VCaP (cell line): ENCODE measurements around the gene SZRD1.
A peak's percentile ranks its signal among the peaks of the same experiment; 100 is the strongest.

Experiments used
- H3K27ac ChIP-seq: fragments of 450-650 bp; 2 replicates; pipeline ENCODE4 v1.5.1; 2017
- TF ChIP-seq, protein P1 (sequence below): fragments of 450-650 bp; conservative IDR thresholded peaks from 2 replicates; pipeline ENCODE4 v1.5.1; 2017; ENCODE audit warnings: mild to moderate bottlenecking, moderate library complexity

The SZRD1 gene, protein sequence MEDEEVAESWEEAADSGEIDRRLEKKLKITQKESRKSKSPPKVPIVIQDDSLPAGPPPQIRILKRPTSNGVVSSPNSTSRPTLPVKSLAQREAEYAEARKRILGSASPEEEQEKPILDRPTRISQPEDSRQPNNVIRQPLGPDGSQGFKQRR

DNA sequence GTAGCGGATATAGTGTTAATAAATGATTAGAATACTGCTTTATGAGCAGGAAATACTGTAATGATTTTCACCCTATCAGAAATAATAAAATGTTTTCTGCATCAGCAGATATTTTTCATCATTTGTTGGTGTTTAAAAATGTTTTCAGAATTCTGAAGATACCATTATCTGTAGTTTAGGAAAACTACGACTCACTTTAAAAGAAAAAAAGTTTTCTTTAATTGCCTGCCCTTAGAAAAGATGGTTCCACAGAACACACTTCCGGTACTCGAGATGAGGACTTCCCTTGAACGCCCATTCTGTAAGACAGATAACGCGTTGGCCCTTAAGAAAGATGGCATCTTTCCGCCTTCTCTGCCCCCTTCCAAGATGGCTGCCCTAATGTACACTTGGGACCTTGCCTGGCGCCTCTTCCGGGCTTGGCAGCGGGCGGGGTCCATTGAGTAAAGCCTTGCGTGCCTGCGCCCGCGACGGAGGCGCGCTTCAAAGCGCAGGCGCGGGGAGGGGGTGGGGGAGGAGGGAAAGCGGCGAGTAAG lies at the start of gene SZRD1:
SZRD1 (plus strand) TSS at position 521 of the 536 bp plus-strand sequence. CDS start 16 bp downstream, outside the sequence.
- TF ChIP-seq, protein P1, sequence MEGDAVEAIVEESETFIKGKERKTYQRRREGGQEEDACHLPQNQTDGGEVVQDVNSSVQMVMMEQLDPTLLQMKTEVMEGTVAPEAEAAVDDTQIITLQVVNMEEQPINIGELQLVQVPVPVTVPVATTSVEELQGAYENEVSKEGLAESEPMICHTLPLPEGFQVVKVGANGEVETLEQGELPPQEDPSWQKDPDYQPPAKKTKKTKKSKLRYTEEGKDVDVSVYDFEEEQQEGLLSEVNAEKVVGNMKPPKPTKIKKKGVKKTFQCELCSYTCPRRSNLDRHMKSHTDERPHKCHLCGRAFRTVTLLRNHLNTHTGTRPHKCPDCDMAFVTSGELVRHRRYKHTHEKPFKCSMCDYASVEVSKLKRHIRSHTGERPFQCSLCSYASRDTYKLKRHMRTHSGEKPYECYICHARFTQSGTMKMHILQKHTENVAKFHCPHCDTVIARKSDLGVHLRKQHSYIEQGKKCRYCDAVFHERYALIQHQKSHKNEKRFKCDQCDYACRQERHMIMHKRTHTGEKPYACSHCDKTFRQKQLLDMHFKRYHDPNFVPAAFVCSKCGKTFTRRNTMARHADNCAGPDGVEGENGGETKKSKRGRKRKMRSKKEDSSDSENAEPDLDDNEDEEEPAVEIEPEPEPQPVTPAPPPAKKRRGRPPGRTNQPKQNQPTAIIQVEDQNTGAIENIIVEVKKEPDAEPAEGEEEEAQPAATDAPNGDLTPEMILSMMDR, result no peak
- H3K27ac ChIP-seq, result peak within 1 kb of the TSS; percentile 94

DNA sequence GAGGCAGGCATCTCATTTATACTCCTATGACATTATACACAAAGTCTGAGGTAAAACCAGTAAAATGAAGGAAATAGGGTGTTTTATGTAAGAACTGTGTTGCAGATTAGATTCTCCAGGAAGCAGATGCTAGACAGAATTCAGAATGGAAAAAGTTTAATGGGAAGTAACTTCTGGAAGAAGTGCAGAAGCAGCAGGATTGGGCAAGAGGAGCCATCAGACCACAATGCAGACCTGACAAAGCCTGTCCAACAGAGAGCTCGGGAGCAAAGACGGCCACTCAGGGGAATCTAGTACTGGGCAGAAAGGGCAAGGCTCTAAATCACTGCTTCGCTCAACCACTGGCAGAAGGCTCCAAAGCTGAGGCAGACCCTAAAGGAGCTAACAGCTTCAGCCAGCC lies 48.5 kb upstream of the SZRD1 start:
- no peak overlapping the region for H3K27ac ChIP-seq

DNA sequence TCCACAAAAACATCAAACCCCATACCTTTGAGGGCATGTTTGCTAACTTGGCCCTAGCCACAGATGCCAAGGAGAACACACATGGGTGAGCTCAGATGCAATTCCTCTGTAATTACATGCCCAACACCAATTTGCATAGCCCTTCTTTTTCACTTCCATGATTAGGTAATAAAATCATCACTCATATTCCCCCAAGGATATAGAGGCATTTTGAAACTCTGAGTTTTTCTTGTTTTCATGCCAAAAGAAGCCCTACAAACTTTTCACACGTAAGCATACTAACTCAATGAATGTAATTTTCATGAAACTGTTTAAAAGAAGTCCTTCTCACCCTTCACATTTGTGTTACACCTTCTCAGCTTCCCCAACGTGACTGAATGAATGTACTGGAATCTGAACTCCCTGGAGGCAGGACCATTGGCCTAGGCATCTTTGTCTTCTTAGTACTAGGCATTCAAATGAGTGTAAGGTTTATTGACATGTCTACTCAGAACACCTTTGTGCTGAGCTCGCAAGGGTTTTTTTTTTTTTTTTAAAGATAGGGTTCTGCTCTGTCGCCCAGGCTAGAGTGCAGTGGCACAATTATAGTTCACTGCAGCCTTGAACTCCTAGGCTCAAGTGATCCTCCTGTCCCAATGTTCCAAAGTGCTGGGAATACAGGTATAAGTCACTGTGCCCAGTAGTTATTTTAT lies 45.7 kb upstream of the SZRD1 start:
- H3K27ac ChIP-seq, result no peak overlapping the region
- TF ChIP-seq, protein P1, result no peak

More for the DNA sequence above, 48.5 kb upstream of the SZRD1 start:
- TF ChIP-seq, protein P1, result no peak

DNA sequence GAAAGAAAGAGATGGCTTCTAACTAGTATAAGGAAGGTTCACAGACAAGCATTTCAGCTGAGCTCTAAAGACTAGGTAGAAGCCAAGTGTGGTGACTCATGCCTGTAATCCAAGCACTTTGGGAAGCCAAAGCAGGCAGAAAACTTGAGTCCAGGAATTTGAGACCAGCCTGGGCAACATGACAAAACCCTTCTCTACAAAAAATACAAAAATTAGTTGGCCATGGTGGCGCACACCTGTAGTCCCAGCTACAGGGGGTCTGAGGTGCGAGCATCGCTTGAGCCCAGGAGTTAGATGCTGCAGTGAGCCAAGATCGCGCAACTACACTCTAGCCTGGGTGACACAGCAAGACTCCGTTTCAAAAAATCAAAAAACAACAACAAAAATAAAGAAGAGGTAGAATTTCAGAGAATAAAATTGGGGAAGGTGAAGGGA lies 42.6 kb upstream of the SZRD1 start:
- TF ChIP-seq, protein P1, result no peak
- H3K27ac ChIP-seq, result no peak overlapping the region

DNA sequence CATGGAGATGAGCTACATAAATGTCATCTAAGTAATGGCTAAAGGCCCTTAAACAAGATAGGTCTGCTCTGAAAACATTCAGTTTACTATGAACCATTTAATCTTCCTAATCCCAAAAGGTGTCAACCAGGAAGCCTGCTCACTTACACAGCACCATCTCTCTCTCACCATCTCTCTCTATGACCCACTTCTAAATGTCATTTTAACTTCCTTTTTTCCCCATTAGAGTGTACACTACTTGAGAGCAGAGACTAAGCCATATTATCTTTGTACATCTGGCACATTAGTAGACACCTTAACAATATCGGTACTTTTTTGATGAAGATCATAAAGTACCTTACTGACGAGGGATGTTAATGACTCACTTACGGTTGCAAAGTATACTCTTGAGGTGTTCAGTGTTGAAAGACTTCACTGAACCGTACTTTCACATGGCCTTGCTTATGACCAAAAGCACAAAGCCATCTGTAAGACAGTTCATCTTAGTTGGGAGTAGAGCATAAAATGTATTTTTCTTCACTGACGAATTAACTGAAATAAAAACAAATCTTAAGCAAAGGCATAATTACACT lies 40.1 kb upstream of the SZRD1 start:
- TF ChIP-seq, protein P1, result no peak
- no peak overlapping the region; the same call in 1 of the 2 replicates for H3K27ac ChIP-seq

DNA sequence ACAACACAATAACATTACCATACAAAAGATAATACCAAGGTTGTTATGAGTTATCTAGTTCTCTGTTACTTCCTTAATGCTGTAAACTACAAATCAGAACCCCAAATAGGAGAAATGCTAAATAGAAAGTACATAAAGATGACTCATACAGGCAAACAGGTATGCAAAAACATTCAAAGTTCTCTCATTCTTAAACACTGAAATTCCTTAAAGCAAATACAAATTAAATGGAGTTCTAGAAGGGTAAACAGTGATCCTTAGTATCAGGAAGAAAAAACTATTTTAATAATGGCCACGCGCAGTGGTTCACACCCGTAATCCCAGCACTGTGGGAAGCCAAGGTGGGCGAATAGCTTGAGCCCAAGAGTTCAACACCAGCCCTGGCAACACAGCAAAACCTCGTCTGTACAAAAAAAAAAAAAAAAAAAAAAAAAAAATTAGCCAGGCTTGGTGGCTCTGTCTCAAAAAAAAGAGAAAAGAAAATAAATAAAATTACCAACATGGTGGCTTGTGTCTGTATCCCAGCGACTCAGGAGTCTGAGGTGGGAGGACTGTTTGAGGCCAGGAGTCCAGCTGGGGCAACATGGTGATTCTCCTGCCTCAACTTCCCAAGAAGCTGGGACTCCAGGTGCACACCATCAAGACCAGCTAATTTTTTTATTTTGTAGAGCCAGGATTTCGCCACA lies 32.2 kb upstream of the SZRD1 start:
- TF ChIP-seq, protein P1, result no peak
- H3K27ac ChIP-seq, result peak overlapping the region; percentile 75

DNA sequence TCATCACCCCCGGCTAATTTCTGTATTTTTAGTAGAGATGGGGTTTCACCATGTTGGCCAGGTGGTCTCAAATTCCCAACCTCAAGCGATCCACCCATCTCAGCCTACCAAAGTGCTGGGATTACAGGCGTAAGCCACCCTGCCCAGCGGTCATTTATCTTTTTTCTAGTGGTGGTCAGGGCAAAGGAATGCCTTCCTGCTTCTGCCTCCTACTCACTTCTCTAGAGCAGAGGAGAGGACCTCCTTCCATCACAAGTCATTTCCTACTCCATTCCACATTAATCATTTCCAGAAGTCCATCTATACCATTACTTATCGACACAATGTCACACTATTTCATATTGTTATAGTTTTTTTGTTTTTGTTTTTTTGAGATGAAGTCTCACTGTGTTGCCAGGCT lies 28.1 kb upstream of the SZRD1 start:
- TF ChIP-seq, protein P1, result no peak
- H3K27ac ChIP-seq, result 0 out of 2 replicates have a peak overlapping the region, but pooled peaks have one; percentile 13
